NCI-H1930 (cell line): ENCODE results near the gene SUN2.
A peak's percentile ranks its signal among the peaks of the same experiment; 100 is the strongest.
"Not testable (repeated sequence)": the region's sequence is repeated elsewhere in the genome, so short reads cannot be mapped to it uniquely, and the experiment has no call there.

Experiments
- DNase-seq, 2 experiments: peaks; one replicate each; lab custom pipeline; 2025; lab: John Stamatoyannopoulos, UW

SUN2 gene

GRCh38 chr22:38755911-38756532 lies at the start of gene SUN2:
Gene SUN2 (minus strand): TSS chr22:38755998. CDS start chr22:38752628, 3,370 bp downstream.
- DNase-seq, result peak; percentile 21 to 77

- DNase-seq, result not testable (repeated sequence)
Observed at GRCh38 chr22:38805041-38805593, 49.3 kb upstream of the SUN2 start.

- no peak for DNase-seq
Observed at GRCh38 chr22:38802671-38803121, 46.9 kb upstream of the SUN2 start.

GRCh38 chr22:38799265-38800002 lies 43.6 kb upstream of the SUN2 start:
- DNase-seq, result no peak

GRCh38 chr22:38798496-38798895 lies 42.7 kb upstream of the SUN2 start:
- DNase-seq, result no peak

- no peak for DNase-seq
Observed at GRCh38 chr22:38796262-38796957, 40.6 kb upstream of the SUN2 start.

GRCh38 chr22:38795569-38795968 lies 39.8 kb upstream of the SUN2 start:
- no peak for DNase-seq

GRCh38 chr22:38793721-38794466 lies 38.1 kb upstream of the SUN2 start, which contains the start of gene DNAL4:
Gene DNAL4 (minus strand): TSS chr22:38794143. CDS start chr22:38782731, 11,412 bp downstream.
- DNase-seq, result peak; percentile 96 to 98

GRCh38 chr22:38793317-38793716 lies 37.5 kb upstream of the SUN2 start:
- no peak for DNase-seq

GRCh38 chr22:38792833-38793232 lies 37.0 kb upstream of the SUN2 start:
- no peak for DNase-seq

- DNase-seq, result no peak
Observed at GRCh38 chr22:38789606-38790005, 33.8 kb upstream of the SUN2 start.

GRCh38 chr22:38788846-38789245 lies 33.0 kb upstream of the SUN2 start:
- no peak for DNase-seq

GRCh38 chr22:38788021-38788816 lies 32.4 kb upstream of the SUN2 start:
- DNase-seq, result no peak

GRCh38 chr22:38786631-38787030 lies 30.8 kb upstream of the SUN2 start:
- no peak for DNase-seq

GRCh38 chr22:38784856-38785255 lies 29.1 kb upstream of the SUN2 start:
- DNase-seq, result no peak

GRCh38 chr22:38784035-38784434 lies 28.2 kb upstream of the SUN2 start:
- no peak for DNase-seq

GRCh38 chr22:38783095-38783615 lies 27.4 kb upstream of the SUN2 start:
- DNase-seq, result no peak

- no peak for DNase-seq
Observed at GRCh38 chr22:38782402-38783094, 26.8 kb upstream of the SUN2 start.

GRCh38 chr22:38781033-38781432 lies 25.2 kb upstream of the SUN2 start:
- no peak for DNase-seq

- DNase-seq, result no peak
Observed at GRCh38 chr22:38777087-38777671, 21.4 kb upstream of the SUN2 start.
